C4-2B (cell line): Measurements from ENCODE around the gene TAF1B.

Experiments used
- H3K27ac ChIP-seq: fragments of 450-650 bp; 2 replicates; pipeline ENCODE4 v1.5.1; 2017
- CTCF ChIP-seq: fragments of 450-650 bp; conservative IDR thresholded peaks from 2 replicates; pipeline ENCODE4 v1.5.1; 2017; ENCODE audit warnings: mild to moderate bottlenecking
- ZFX ChIP-seq: fragments of 450-650 bp; IDR thresholded peaks from 2 replicates; pipeline ENCODE4 v1.6.1; 2017

The TAF1B gene

GRCh38 chr2:9895669-9896590, 52.7 kb downstream of the TAF1B start:
- no peak for TF ChIP-seq ZFX
- no peak for TF ChIP-seq CTCF
- H3K27ac ChIP-seq, result no peak overlapping the region

GRCh38 chr2:9897331-9897737, 54.1 kb downstream of the TAF1B start:
- no peak overlapping the region for H3K27ac ChIP-seq
- TF ChIP-seq CTCF, result no peak
- TF ChIP-seq ZFX, result no peak

- no peak overlapping the region for H3K27ac ChIP-seq
- TF ChIP-seq ZFX, result no peak
- TF ChIP-seq CTCF, result no peak
These were observed 54.6 kb downstream of the TAF1B start for GRCh38 chr2:9897846-9898245.

DNA sequence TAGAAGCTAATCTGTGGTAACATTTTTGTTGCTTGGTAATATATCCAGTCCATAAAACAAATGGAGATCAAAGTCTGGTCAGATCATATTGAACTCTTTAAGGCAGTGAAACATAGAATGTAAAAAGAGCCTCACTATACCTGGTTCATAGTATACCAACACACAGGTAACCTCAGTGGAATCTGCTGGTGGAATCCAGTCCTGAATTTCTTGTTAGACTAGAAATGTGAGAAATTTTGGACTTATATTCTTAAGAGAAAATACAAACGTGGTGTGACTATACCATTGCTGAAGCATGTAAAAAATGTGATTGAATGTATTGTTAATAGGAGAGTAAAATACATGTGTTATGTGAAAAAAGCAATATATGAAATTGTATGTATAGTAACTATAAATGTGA, 62.1 kb downstream of the TAF1B start:
- TF ChIP-seq ZFX (no peak), CTCF (no peak)
- H3K27ac ChIP-seq, result no peak overlapping the region

- no peak overlapping the region for H3K27ac ChIP-seq
- TF ChIP-seq ZFX (no peak), CTCF (no peak)
These were observed 64.1 kb downstream of the TAF1B start for GRCh38 chr2:9907402-9907801.

DNA sequence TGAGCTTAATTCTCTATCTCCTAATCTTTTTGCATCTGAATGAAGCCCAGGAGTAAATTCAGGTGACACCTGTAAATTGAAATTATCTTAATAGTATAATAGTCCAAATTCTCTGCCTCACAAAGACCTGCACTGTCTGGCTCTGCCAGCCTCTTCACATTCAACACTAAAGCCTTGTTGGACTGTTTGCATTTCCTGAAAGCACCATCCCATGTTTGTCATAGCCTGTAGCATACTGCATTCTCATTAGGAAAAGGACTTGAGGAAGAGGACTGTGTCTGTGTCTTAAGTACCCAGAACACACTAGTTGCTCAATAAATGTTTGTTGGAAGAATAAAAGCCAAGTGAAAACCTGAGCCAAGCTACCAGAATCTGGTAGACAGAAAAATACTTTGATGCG, 65.4 kb downstream of the TAF1B start:
- no peak overlapping the region for H3K27ac ChIP-seq
- no peak for TF ChIP-seq CTCF
- no peak for TF ChIP-seq ZFX

DNA sequence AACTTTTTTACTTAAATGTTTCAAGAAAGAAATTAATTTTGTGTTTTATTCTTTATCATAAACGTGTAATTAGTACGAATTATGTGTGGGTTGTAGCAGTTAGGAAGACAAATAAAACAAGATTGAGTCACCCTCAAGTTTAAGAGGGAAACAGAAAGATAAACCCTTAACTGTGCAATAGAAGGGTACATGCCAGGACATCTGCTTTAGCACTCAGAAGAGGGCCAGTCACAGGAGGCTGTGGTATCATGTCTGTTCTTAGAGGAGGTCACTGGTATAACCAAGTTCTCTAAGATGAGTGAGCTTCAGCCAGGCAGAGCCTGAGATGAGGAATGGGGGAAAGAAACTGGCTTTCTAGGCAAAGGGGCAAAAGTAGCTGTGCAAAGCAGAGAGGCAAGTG, 65.8 kb downstream of the TAF1B start:
- TF ChIP-seq CTCF, result no peak
- TF ChIP-seq ZFX, result no peak
- no peak overlapping the region for H3K27ac ChIP-seq
